HTR-8/SVneo (cell line): Measurements from ENCODE around the gene C2CD3.

ENCODE experiments used
- DNase-seq: peaks from one replicate; pipeline ENCODE4 v3.0.0; 2011; ENCODE audit warnings: low spot score, mixed read lengths; ENCODE audit not compliant: insufficient read length
- FAIRE-seq: peaks from 2 replicates; lab custom pipeline; 2011; peaks lifted over from hg19 to GRCh38; lab: Jason Lieb, UNC

C2CD3 gene

DNA sequence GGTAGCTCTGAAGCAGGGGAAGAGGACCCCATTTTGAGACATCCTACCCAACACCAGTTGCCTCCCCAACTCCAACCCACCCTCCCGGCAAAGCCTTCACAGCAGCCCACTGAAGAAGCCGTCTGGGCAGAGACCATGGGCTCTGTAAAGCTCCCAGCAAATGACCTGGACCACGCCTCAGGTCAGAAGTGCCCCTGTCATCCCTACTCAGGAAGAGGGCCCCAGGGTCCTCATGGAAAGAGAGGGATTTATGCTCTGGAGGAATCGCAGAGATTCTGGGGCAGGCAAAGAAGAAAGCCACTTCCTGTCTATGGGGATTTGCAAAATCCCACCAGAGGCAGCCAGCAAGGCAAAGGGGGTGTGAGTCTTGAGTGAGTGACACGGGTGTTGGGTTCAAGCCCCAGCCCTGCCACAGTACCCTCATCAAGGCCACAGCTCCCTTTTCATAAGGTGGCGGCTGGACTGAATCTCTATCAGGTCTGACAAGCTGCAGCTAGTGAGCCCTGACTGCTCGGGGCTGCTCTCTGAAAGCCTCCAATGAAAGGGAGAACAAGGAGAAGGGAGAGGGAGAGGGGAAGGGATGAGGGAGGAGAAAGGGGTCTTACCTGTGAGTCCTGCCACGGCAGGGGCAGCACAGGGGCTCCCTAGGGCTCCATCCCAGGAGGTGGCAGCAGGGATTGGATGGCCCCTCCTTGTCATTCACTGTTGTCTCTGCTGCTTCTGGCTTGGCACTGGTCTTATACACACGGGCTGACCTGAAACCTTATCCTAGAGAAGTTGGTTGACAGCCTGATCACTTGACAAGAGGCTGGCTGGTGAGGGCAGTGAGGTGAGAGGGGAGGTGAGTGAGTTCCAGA is 162.2 kb downstream of the C2CD3 start, which contains the start of gene UCP3:
UCP3 (minus strand) TSS at position 713 of the 857 bp plus-strand sequence. CDS start 2,043 bp downstream, outside the sequence.
- FAIRE-seq (no peak), DNase-seq (no peak)

DNA sequence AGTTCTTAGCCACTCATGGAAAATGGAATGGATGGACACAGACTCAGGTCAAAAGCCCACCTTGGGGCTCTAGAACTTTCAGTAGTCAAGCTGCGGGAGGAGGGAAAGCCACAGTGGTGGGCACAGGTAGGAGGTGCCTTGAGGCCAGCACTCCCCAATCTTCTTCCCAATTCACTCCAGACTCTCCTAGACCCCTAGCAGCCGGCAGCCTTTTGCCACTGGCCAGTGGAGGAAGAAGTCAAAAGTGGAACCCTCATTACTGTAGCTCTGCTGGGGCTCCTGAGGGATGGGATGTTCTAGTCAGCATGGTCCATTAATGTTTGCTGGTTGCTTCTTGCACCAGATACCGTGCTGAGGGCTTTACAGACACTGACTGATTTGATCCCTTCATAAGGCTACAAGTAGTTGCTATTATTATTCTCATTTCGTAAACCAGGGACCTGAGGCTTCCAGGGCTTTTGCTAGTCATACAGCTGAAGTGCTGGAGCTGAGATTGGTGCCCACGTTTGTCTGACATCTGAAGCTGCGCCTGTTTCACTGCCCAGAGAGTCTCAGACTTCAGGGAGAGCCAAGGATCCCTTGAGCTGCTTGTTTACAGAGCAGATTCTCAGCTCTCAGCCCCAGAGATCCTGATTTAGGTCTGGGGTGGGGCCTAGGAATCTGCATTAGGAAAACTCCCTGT is 163.0 kb downstream of the C2CD3 start:
- FAIRE-seq (no peak), DNase-seq (no peak)

DNA sequence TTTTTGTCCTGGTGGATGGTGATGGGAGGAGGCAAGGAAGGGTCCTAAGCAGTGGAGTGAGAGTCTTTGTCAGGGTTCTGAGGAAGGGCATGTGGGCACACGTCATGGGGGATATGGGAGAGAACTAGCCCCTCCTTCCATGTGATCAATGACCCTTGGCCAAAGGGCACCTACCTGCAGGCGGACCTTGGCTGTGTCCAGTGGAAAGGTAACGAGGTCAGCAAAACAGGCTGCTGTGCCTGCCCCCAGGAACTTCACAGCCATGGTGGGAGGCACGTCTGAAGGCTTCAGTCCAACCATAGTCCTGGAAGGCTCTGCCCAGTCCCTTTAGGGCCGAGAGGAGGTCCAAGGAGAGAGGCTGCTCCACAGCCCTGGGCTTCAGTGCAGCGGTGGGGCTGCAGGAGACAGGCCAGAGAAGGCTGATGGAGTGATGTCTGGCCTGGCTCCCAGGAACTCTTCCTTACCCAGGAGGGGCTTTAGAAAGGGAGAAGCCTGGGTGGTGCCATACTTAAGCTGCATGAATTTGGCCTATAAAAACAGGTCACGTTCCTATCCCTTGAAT is 164.0 kb downstream of the C2CD3 start:
- DNase-seq (no peak), FAIRE-seq (no peak)

DNA sequence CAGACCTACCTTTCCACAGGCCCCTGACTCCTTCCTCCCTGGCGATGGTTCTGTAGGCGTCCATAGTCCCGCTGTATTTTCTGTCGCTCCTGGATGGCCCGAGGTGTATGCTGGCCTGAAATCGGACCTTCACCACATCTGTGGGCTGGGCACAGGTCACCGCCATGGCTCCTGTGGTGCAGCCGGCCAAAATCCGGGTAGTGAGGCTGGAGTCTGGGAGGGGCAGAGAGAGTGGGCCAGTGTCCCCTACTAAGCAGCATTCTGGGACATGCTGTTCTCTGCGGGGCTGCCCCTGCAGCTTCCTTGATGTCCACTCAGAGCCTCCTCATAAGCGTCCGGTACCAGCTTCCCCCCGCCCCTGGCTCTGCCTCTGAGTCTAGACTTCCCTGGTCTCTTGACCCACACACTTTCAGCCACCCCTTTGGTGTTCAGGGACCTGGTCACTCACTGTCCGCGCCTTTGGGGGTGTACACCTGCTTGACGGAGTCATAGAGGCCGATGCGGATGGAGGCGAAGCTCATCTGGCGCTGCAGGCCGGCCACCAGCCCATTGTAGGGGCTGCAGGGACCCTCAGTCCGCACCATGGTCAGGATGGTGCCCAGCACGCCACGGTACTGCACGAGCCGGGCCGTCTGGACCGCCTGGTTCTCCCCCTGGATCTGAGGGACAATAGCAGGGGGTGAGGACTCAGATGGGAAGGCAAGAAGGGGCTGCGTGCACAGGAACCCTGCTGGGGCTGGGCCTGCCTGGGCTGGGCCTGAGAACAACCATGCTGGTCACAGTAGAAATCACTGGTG is 164.9 kb downstream of the C2CD3 start:
- DNase-seq: no peak

DNA sequence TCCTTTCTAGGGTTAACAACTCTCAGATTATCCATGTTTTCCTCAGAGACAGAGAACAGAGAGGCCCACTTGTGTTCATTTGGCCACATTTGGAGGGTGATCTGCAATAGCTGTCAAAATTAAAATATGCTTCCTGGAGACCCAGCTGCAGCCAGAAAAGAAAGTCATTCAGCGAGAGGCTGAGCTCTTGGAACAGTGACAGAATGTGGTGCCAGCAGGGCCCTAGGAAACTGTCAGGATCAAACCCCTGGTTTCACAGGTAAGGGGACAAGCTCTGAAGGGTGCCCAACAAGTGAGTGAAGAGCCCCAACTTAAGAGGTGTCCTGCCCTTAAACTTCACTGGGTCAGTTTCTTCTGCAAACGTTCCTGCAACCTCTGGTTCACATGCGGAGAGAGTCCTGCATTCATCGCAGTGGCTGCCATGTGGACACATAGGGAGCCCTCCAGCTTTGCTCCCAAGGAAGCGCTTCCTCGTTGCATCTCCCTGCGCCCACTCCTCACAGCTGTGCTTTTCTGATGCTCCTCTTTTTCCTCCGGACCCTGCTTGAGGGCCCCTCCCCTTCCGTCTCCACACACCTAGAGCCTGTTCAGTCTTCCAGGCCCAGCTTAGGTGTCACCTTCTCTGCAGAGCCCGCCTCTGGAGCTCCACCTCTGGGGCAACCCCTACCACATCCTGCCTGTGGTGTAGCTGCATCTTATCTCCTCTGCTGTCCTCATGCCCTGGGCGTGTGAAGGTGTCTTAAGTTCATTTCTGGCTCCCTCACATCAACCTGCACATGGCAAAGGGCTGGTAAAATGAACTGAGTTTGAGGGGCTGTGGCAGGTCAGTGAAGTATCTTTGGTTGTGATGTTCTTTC is 165.8 kb downstream of the C2CD3 start:
- FAIRE-seq: no peak

More for the DNA sequence above, 164.9 kb downstream of the C2CD3 start:
- no peak for FAIRE-seq

DNA sequence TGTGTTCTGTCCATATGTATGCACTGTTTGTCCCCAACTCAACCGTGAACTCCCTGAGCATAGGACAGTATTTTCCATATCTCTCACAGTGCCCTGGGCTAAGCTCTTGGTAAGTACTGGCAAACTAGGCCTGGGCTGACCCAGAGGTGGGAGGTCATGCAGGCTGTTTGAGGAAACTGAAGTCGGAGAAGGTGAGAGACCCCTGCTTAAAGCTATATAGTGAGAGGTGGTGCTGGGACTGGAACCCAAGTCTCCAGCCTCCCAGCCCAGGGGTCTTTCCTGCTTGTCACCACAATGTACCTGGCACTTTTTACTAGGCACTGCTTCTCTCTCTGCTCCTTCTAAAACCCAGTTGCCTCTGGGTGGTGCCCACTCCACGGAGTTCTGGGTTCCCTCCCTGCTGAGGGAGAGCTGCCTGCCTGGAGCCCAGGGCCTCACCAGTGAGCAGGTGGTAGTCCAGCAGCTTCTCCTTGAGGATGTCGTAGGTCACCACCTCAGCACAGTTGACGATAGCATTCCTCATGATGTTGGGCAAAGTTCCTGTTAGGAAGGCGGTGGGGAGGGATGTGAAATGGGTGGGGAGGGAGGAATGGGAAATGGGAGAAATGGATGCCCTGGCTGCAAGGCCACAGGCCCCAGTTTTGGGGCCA is 166.6 kb downstream of the C2CD3 start:
- DNase-seq (no peak), FAIRE-seq (no peak)

More for the DNA sequence above, 165.8 kb downstream of the C2CD3 start:
- no peak for DNase-seq

DNA sequence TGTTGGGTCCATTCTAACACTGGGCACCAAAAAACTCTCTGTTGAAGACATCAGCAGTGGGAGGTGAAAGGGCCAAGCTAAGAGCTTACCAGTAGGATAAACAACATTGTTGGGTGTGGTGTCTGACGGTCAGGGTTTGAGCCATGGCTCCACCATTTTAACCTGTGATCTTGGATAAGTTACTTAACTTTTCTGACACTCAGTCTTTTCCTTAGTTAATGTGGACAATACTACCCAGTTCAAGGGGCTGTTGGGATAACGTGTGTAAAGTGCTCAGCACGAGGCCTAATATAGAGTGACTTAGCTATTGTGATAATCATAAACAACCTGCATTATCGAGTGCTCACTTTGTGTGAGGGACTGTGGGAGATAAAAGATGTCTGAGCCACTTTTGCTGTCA is 168.0 kb downstream of the C2CD3 start:
- FAIRE-seq (no peak), DNase-seq (no peak)

DNA sequence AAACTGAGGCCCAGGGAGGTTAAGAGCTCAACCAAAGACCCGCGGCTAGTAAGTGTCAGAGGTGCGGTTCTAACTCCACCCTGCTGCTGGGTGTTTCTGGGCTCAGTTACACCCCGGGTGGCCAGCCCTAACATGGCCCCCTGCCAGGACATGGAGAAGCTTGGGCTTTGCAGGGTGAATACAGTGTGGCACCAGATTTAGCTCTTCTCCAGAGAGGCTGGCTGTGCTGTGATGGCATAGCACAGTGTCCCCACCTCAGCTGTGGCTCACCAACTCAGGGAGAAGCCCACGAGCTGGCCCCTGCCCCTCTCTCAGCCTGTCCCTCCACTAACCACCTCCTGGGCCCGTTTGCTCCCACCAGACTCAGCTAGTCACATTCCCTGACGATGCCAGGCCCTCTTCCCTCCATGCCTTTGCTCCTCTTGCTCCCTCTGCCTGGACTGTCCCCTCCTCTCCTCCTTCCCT is 168.9 kb downstream of the C2CD3 start:
- DNase-seq (no peak), FAIRE-seq (no peak)

DNA sequence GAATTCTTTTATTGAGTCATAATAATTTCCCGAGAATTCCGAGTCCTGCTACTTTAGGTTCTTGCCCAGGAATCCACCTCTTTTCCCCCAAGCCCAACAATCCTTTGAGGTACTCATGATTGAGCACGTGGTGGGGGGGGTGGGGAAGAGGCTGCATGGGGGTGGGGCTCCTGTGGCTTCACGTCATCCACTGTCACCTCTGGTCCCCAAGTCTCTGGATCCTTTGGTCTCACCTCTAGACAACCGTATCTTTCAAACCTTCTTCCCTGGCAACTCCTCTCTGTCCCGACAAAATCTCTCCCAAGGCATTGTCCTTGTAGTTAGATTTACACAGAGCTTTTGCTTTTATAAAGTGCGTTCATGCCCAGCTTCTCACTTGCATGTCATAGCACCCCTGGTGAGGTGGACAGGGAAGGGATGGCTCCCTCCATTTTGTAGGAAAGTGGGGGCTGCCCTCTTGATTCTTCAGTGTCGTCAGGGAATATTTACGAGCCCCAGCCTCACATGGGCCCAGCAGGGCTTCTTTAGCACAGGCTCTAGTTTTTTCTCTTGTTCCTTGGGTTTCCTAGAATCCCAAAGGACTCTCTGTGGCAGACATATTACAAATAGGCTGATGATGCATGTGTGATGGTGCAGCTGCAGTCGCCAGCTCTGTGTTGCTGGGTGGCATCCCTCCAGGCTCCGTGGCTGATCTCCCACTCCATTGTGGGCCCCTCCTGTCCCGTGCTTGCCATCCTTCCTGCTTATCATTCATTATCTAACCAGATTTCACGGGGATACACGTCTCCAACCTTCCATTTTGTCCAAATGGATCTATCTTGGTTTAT is 170.3 kb downstream of the C2CD3 start:
- FAIRE-seq (no peak), DNase-seq (no peak)

DNA sequence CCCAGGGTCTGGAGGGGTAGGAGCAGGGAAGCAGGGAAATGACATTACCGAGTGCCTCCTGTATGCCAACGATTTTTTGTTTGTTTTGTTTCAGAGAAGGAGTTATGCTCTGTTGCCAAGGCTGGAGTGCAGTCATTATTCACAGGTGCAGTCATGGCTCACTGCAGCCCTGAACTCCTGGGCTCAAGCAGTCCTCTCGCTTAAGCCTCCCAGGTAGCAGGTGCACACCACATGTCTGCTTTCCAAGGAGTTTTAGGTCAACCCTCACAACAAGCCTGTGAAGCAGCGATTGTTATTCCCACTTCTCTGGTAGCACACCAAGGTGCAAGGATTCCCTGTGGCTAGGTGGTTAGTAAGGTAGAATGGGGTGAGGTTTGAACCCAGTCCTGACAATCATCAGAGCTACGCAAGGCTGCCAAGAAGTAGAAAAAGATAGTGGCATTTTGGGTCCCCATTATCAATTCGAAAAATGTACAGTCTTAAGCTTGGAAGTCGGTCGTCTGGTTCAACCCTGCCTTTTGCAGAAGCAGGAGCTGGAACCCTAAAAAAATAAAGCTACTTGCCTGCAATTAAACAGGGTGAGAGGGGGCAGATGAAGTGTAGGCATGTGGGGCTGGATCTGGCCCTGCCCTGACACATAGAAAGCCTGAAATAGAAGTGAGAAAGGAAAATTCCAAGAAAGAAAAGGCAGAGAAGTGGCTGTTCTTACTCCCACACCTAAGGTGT is 171.1 kb downstream of the C2CD3 start:
- DNase-seq (no peak), FAIRE-seq (no peak)

DNA sequence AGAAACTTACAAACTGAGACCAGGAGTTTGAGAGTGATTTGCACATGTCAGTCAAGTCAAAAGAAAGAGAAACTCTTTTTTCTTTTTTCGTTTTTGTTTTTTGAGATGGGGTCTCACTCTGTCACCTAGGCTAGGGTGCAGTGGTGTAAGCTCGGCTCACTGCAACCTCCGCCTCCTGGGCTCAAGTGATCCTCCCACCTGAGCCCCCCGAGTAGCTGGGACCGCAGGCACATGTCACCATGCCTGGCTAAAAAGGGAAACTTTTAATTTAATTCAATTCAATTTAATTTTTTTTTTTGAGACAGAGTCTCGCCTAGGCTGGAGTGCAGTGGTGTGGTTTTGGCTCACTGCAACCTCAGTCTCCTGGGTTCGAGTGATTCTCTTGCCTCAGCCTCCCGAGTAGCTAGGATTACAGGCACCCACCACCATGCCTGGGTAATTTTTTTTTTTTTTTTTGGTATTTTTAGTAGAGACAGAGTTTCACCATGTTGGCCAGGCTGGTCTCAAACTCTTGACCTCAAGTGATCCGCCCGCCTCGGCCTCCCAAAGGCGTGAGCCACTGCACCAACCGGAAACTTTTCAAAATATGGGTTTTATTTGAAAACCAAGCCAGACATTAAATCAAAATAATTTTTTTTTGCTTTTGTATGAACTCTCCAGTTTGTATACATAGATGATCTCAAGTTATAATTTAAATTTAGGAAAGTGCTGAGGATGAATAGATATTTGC is 171.8 kb downstream of the C2CD3 start:
- FAIRE-seq (no peak), DNase-seq (no peak)

DNA sequence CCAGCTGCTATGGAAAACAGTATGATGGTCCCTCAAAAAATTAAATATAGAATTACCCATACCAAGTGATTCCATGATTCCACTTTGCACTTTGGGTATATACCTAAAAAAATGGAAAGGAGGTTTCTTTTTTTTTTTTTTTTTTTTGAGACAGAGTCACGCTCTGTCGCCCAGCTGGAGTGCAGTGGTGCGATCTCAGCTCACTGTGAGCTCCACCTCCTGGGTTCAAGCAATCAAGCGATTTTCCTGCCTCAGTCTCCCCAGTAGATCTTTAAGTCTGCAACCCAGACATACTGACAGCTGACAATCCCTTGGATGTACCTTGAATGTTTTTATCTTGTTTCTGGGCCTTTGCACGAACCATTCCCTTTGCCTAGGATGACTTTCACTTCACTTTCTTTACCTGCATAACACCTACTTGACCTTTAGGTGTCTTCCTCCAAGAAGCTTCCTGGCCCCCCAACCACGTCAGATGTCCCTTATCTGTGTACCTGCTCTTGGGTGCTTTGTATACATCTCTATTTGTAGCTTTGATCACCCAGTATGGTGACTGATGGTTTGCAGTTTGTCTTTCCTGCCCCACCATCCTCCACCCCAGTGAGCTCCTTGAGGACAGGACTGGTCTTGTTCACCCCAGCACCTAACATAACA is 173.6 kb downstream of the C2CD3 start:
- FAIRE-seq (no peak), DNase-seq (no peak)

DNA sequence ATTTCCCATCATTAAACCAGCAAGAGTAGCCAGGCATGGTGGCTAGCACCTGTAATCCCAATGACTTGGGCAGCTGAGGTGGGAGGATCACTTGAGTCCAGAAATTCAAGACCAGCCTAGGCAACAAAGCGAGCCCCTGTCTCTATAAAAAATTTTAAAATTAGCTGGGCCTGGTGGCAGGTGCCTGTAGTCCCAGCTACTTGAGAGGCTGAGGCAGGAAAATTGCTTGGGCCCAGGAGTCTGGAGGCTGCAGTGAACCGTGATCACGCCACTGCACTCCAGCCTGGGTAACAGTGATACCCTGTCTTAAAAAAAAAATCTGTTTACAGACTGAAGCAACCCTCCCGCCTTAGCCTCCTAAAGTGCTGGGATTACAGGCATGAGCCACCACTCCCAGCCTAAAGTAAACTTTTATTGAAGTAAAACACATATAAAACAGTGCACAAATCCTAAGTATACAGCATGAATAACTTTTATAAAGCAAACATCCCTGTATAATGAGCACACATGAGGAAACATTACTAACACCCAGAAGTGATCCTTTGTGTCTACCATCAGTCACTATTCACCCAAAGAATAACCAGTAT is 174.5 kb downstream of the C2CD3 start:
- DNase-seq (no peak), FAIRE-seq (no peak)

DNA sequence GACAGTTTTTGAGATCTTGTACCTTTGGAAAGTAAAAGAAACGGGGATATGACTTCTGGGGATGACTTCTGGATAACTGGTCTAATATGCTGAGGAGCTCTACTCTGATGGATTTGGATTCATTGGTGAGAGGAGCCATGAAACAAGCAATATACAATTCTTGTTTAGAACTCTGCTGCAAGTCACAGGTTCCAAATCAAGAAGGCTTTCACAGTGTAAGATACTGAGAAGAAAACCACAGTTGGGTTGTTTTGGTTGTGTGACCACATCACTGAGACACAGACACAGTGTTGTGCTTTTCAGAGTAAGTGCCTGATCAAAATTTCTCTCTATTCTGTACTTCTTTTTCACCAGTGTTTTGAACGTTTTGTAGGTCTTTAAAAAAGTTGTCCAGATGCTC is 175.1 kb downstream of the C2CD3 start:
- DNase-seq (no peak), FAIRE-seq (no peak)

DNA sequence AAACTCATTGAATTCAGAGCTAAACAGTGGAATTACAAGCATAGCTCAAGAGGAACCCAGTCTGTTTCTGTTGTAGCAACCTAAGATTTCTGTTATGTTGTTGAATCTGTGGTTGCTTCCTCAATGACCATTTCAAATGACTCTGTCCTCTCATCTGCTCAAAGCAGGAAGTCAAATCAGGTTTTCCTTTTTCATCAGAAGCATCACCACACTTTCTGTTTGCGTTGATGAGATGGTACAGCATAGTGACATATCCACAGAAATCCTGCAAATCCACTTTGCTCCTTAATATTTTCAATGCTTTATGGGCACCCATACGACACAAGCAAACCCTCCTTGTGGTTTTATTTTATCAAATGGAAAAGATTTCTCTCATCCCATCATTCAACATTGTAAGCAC is 175.6 kb downstream of the C2CD3 start:
- no peak for FAIRE-seq

DNA sequence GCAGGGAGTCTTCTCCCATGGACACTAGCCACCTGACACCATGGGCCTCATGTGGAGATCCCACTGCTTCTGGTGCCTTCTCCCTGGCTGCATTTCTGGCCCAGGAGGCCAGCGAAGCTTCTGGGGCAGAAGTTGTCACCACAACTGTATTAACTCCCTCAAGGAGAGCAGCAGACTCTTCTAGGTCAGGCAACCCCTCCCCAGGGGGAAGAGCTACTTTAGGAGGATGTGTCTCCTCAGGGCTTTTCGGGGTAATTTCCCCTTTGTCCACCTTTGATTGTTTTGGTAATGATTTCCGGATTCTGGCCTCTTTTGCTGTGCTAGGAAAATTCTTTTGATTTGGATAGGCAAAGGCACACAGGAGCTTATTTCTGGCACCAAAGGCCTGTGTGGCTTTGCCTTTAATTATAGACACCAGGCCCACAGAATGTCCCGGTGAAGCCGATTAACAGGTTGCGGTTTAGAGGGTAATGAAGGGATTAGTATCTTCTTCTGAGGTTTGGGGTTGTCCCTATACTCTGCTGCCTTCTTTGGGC is 179.3 kb downstream of the C2CD3 start:
- FAIRE-seq: no peak

More for the DNA sequence above, 175.6 kb downstream of the C2CD3 start:
- DNase-seq: no peak

More for the DNA sequence above, 179.3 kb downstream of the C2CD3 start:
- DNase-seq: no peak
